Endothelial cell of umbilical vein (primary cell): Measurements from ENCODE around the gene APOD. TPM values are rescaled to one million over a fixed set of nuclear protein-coding genes. Genes with fewer than 3 reads are reported as not detected.
"Not testable (repeated sequence)": the region's sequence is repeated elsewhere in the genome, so short reads cannot be mapped to it uniquely, and the experiment has no call there.

Source experiments
- BruUV-seq: library from RNA; stranded (reverse); fragments of 400-500 nt; replicated peaks from 2 replicates; lab custom pipeline; 2021; lab: Mats Ljungman, UMichigan
- CTCF ChIA-PET: fragments of 300-600, 350-600 bp; sonication (Branson Sonifier 250); formaldehyde crosslinking; loops from one replicate; lab custom pipeline; 2021; ENCODE audit warnings: antibody characterized with exemption, inconsistent platforms; lab: Charles Lee
- POLR2A ChIA-PET: fragments of 300-600, 350-600 bp; sonication (Branson Sonifier 250); formaldehyde crosslinking; loops from one replicate; lab custom pipeline; 2021; ENCODE audit warnings: antibody characterized with exemption, inconsistent platforms; lab: Charles Lee
- DNase-seq: peaks from one replicate; pipeline ENCODE4 v3.0.0-alpha.2; 2011; ENCODE audit warnings: low read depth, low spot score
- FAIRE-seq: peaks from 2 replicates; lab custom pipeline; 2011; peaks lifted over from hg19 to GRCh38; lab: Jason Lieb, UNC
- H2AFZ ChIP-seq: 2 replicates; pipeline ENCODE4 v1.6.0; 2012; ENCODE audit warnings: low read depth, low read length, control low read depth, inconsistent platforms
- H3K27ac ChIP-seq: 2 replicates; pipeline ENCODE4 v1.5.1; 2011; ENCODE audit warnings: low read depth, mild to moderate bottlenecking, control low read depth, low read length, moderate library complexity; ENCODE audit not compliant: insufficient read depth
- H3K27me3 ChIP-seq, 2 experiments: 2 replicates each; pipeline versions ENCODE4 v1.6.0 to v1.6.1; 2011; ENCODE audit warnings: low read length in 2 of 2, mixed read lengths in 1 of 2; ENCODE audit not compliant: control insufficient read depth in 2 of 2, insufficient read depth in 2 of 2
- H3K36me3 ChIP-seq, 2 experiments: 2 replicates in 1 of 2; 3 replicates in 1 of 2; pipeline ENCODE4 v1.5.1; 2011; ENCODE audit warnings: low read length in 2 of 2, mild to moderate bottlenecking in 1 of 2, moderate library complexity in 1 of 2; ENCODE audit not compliant: control insufficient read depth in 2 of 2, insufficient read depth in 2 of 2; ENCODE audit errors: extremely low read depth in 1 of 2
- H3K4me1 ChIP-seq: 3 replicates; pipeline ENCODE4 v1.5.1; 2011; ENCODE audit warnings: mild to moderate bottlenecking, low read length; ENCODE audit not compliant: control insufficient read depth, insufficient read depth; ENCODE audit errors: extremely low read depth
- H3K4me2 ChIP-seq: 2 replicates; pipeline ENCODE4 v1.6.1; 2011; ENCODE audit warnings: low read length, control low read depth, mixed read lengths; ENCODE audit not compliant: insufficient read depth
- H3K4me3 ChIP-seq, 3 experiments: fragments of 200-600 bp in 1 of 3; sonication (generic), shearing (Covaris generic) in 1 of 3; replicated peaks in 1 of 3; 2 replicates each; pipeline ENCODE4 v1.5.1; 2011 to 2016; ENCODE audit warnings: control low read depth in 3 of 3, low read length in 3 of 3, mild to moderate bottlenecking in 2 of 3, inconsistent platforms in 1 of 3, low read depth in 1 of 3, moderate library complexity in 1 of 3; ENCODE audit not compliant: insufficient read depth in 1 of 3
- H3K79me2 ChIP-seq: 2 replicates; pipeline ENCODE4 v1.6.0; 2012; ENCODE audit warnings: low read length, inconsistent platforms; ENCODE audit not compliant: control insufficient read depth, insufficient read depth
- H3K9ac ChIP-seq: replicated peaks from 2 replicates; pipeline ENCODE3; 2011; ENCODE audit warnings: low read length, control low read depth; ENCODE audit not compliant: insufficient read depth; ENCODE audit errors: extremely low read depth
- H3K9me1 ChIP-seq: replicated peaks from 3 replicates; pipeline ENCODE4 v1.6.0; 2011; ENCODE audit warnings: mild to moderate bottlenecking, low read length; ENCODE audit not compliant: control insufficient read depth, insufficient read depth; ENCODE audit errors: extremely low read depth
- H3K9me3 ChIP-seq: replicated peaks from 2 replicates; pipeline ENCODE4 v1.5.1; 2012; ENCODE audit warnings: low read length, inconsistent platforms; ENCODE audit not compliant: control insufficient read depth, insufficient read depth
- H4K20me1 ChIP-seq: replicated peaks from 2 replicates; pipeline ENCODE3; 2011; ENCODE audit warnings: mild to moderate bottlenecking, low read length; ENCODE audit not compliant: control insufficient read depth, insufficient read depth; ENCODE audit errors: extremely low read depth
- dilution Hi-C: fragments of 300-500 bp; cut with MboI; formaldehyde crosslinking; loops from one replicate; pipeline ENCODE4 v1.15.0; 2019; ENCODE audit warnings: low sequenced_read_pairs; ENCODE audit not compliant: extremely low pct_ligation_motif_present
- intact Hi-C: fragments of 100-400 bp; cut with micrococcal nuclease; formaldehyde crosslinking; loops from one replicate; pipeline ENCODE4 v1.10.0; 2022
- polyA plus RNA-seq, 4 experiments: library from polyadenylated mRNA; depleted of rRNA in 3 of 4; stranded (reverse) in 3 of 4; unstranded in 1 of 4; fragments of >200 nt; gene quantifications; 2 replicates each; pipeline versions ENCODE4 v1.2.1 to v1.2.3, GENCODE V29; 2011 to 2012; ENCODE audit warnings: missing spikeins in 1 of 4
- total RNA-seq: library from RNA; stranded (reverse); gene quantifications from 2 replicates; pipeline ENCODE4 v1.2.3, GENCODE V29; 2021

Gene APOD
- total and polyA plus RNA-seq, 2 donors (not counting 3 experiments of a cell fraction or from before 2014, with no cell fraction given) = 2.2 to 2.9 TPM

- H3K4me1 ChIP-seq, H2AFZ ChIP-seq, BruUV-seq, FAIRE-seq, intact Hi-C loops, H3K4me2 ChIP-seq, H3K9me1 ChIP-seq, H3K9ac ChIP-seq, H3K27me3 ChIP-seq, POLR2A ChIA-PET, H3K4me3 ChIP-seq, H3K79me2 ChIP-seq, H3K36me3 ChIP-seq, H3K27ac ChIP-seq, dilution Hi-C loops, H3K9me3 ChIP-seq, H4K20me1 ChIP-seq, DNase-seq: not testable (repeated sequence)
- CTCF ChIA-PET = interaction anchor here (0.6 kb wide), 1 partner anchor 239 kb away, joined by 3 read pairs; no protein-coding TSS in a partner anchor
Measured at GRCh38 chr3:195622523-195623170, 38.9 kb upstream of the APOD start.

- H3K36me3 ChIP-seq, intact Hi-C loops, H2AFZ ChIP-seq, H3K4me3 ChIP-seq, H4K20me1 ChIP-seq, H3K27ac ChIP-seq, H3K4me1 ChIP-seq, H3K9me1 ChIP-seq, dilution Hi-C loops, H3K9me3 ChIP-seq, H3K9ac ChIP-seq, POLR2A ChIA-PET, DNase-seq, BruUV-seq, FAIRE-seq, H3K79me2 ChIP-seq, H3K4me2 ChIP-seq, H3K27me3 ChIP-seq: not testable (repeated sequence)
- CTCF ChIA-PET = interaction anchor here (0.6 kb wide), 1 partner anchor 239 kb away, joined by 3 read pairs; no protein-coding TSS in a partner anchor
Measured at GRCh38 chr3:195622012-195622411, 38.3 kb upstream of the APOD start.

- POLR2A ChIA-PET, DNase-seq, H3K36me3 ChIP-seq, H3K9me3 ChIP-seq, dilution Hi-C loops, intact Hi-C loops, H3K9me1 ChIP-seq, H3K4me3 ChIP-seq, H3K4me1 ChIP-seq, BruUV-seq, H3K4me2 ChIP-seq, H3K27me3 ChIP-seq, H2AFZ ChIP-seq, H3K9ac ChIP-seq, H4K20me1 ChIP-seq, H3K27ac ChIP-seq, CTCF ChIA-PET, H3K79me2 ChIP-seq: not testable (repeated sequence)
- peak; percentile 96 for FAIRE-seq
Measured at GRCh38 chr3:195621095-195621494, 37.4 kb upstream of the APOD start.

- H3K79me2 ChIP-seq, H4K20me1 ChIP-seq, CTCF ChIA-PET, H3K4me2 ChIP-seq, H3K4me3 ChIP-seq, intact Hi-C loops, DNase-seq, H3K36me3 ChIP-seq, FAIRE-seq, H3K27ac ChIP-seq, POLR2A ChIA-PET, H3K9me3 ChIP-seq, H3K4me1 ChIP-seq, H2AFZ ChIP-seq, H3K9me1 ChIP-seq, dilution Hi-C loops, BruUV-seq, H3K9ac ChIP-seq, H3K27me3 ChIP-seq: not testable (repeated sequence)
Measured at GRCh38 chr3:195620476-195620875, 36.7 kb upstream of the APOD start.
